SK-N-SH treated with all-trans-retinoic acid at 6 μM for 48 hours (cell line): Measurements from ENCODE around the gene CCDC183.

Experiments used
- ATAC-seq: fragments of 200-7000 bp; cut with Tn5 transposase; 3 replicates; pipeline ENCODE4 v1.9.1; 2020; ENCODE audit warnings: mild to moderate bottlenecking, moderate library complexity
- ARNTL ChIP-seq: fragments of 450-650 bp; formaldehyde crosslinking; IDR thresholded peaks from 2 replicates; pipeline ENCODE4 v1.5.0; 2020; ENCODE audit warnings: low read depth, mild to moderate bottlenecking, moderate library complexity, borderline replicate concordance
- BACH2 ChIP-seq: fragments of 250-450 bp; sonication (Bioruptor Pico); IDR thresholded peaks from 2 replicates; pipeline ENCODE4 v1.9.0; 2021; ENCODE audit warnings: mild to moderate bottlenecking, borderline replicate concordance
- CSDC2 ChIP-seq: fragments of 250-450 bp; sonication (Bioruptor Pico); IDR thresholded peaks from 2 replicates; pipeline ENCODE4 v1.5.0; 2020; ENCODE audit warnings: mild to moderate bottlenecking, moderate library complexity
- CSRNP3 ChIP-seq: fragments of 250-450 bp; sonication (Bioruptor Pico); IDR thresholded peaks from 2 replicates; pipeline ENCODE4 v1.5.1; 2021; ENCODE audit warnings: mild to moderate bottlenecking, moderate library complexity
- ESRRG ChIP-seq: fragments of 250-450 bp; sonication (Bioruptor Pico); IDR thresholded peaks from 2 replicates; pipeline ENCODE4 v1.6.1; 2021; ENCODE audit warnings: mild to moderate bottlenecking
- GLIS3 ChIP-seq: fragments of 250-450 bp; sonication (Bioruptor Pico); IDR thresholded peaks from 2 replicates; pipeline ENCODE4 v1.5.0; 2020; ENCODE audit warnings: mild to moderate bottlenecking, moderate library complexity
- ISL1 ChIP-seq: fragments of 250-450 bp; sonication (Bioruptor Pico); IDR thresholded peaks from 2 replicates; pipeline ENCODE4 v2.1.2; 2022; ENCODE audit warnings: mild to moderate bottlenecking, moderate library complexity
- OSR1 ChIP-seq: fragments of 250-450 bp; sonication (Bioruptor Pico); IDR thresholded peaks from 2 replicates; pipeline ENCODE4 v1.8.0; 2022; ENCODE audit warnings: moderate library complexity, mild to moderate bottlenecking, inconsistent platforms
- PPARA ChIP-seq: fragments of 250-450 bp; sonication (Bioruptor Pico); IDR thresholded peaks from 2 replicates; pipeline ENCODE4 v1.5.0; 2020; ENCODE audit warnings: mild to moderate bottlenecking, borderline replicate concordance
- RARB ChIP-seq: fragments of 250-450 bp; sonication (Bioruptor Pico); IDR thresholded peaks from 2 replicates; pipeline ENCODE4 v1.8.0; 2021; ENCODE audit warnings: mild to moderate bottlenecking, moderate library complexity
- SNAI2 ChIP-seq: fragments of 250-450 bp; sonication (Bioruptor Pico); IDR thresholded peaks from 2 replicates; pipeline ENCODE4 v1.5.0; 2020; ENCODE audit warnings: mild to moderate bottlenecking, moderate library complexity
- TCF4 ChIP-seq: fragments of 250-450 bp; sonication (Bioruptor Pico); IDR thresholded peaks from 2 replicates; pipeline ENCODE4 v1.8.0; 2021; ENCODE audit warnings: mild to moderate bottlenecking, moderate library complexity, borderline replicate concordance
- TOX ChIP-seq: fragments of 250-450 bp; sonication (Bioruptor Pico); IDR thresholded peaks from 2 replicates; pipeline ENCODE4 v1.8.0; 2021; ENCODE audit warnings: mild to moderate bottlenecking, moderate library complexity, borderline replicate concordance
- TSHZ2 ChIP-seq: fragments of 250-450 bp; sonication (Bioruptor Pico); IDR thresholded peaks from 2 replicates; pipeline ENCODE4 v1.5.0; 2020; ENCODE audit warnings: mild to moderate bottlenecking, moderate library complexity
- ZC3H10 ChIP-seq: fragments of 250-450 bp; sonication (Bioruptor Pico); IDR thresholded peaks from 2 replicates; pipeline ENCODE4 v1.5.1; 2021; ENCODE audit warnings: mild to moderate bottlenecking, moderate library complexity
- ZFP3 ChIP-seq: fragments of 250-450 bp; sonication (Bioruptor Pico); IDR thresholded peaks from 2 replicates; pipeline ENCODE4 v1.5.0; 2020; ENCODE audit warnings: mild to moderate bottlenecking, moderate library complexity
- ZFP30 ChIP-seq: fragments of 450-650 bp; formaldehyde crosslinking; IDR thresholded peaks from 2 replicates; pipeline ENCODE4 v1.5.0; 2022; ENCODE audit warnings: mild to moderate bottlenecking, moderate library complexity
- ZNF565 ChIP-seq: fragments of 450-650 bp; formaldehyde crosslinking; conservative IDR thresholded peaks from 2 replicates; pipeline ENCODE4 v1.5.0; 2020; ENCODE audit warnings: low read depth, mild to moderate bottlenecking, moderate library complexity
- ZNF70 ChIP-seq: fragments of 450-650 bp; formaldehyde crosslinking; IDR thresholded peaks from 2 replicates; pipeline ENCODE4 v1.5.0; 2020; ENCODE audit warnings: mild to moderate bottlenecking, moderate library complexity
- ZNF8 ChIP-seq: fragments of 450-650 bp; formaldehyde crosslinking; IDR thresholded peaks from 2 replicates; pipeline ENCODE4 v1.5.0; 2020; ENCODE audit warnings: mild to moderate bottlenecking, moderate library complexity
- TF ChIP-seq, protein P1 (sequence below): fragments of 250-450 bp; sonication (Bioruptor Pico); IDR thresholded peaks from 2 replicates; pipeline ENCODE4 v1.5.1; 2020; ENCODE audit warnings: low read depth, mild to moderate bottlenecking, moderate library complexity
- TF ChIP-seq, protein P2 (sequence below): fragments of 250-450 bp; sonication (Bioruptor Pico); IDR thresholded peaks from 2 replicates; pipeline ENCODE4 v1.8.0; 2020; ENCODE audit warnings: mild to moderate bottlenecking, moderate library complexity, borderline replicate concordance

Gene CCDC183

DNA sequence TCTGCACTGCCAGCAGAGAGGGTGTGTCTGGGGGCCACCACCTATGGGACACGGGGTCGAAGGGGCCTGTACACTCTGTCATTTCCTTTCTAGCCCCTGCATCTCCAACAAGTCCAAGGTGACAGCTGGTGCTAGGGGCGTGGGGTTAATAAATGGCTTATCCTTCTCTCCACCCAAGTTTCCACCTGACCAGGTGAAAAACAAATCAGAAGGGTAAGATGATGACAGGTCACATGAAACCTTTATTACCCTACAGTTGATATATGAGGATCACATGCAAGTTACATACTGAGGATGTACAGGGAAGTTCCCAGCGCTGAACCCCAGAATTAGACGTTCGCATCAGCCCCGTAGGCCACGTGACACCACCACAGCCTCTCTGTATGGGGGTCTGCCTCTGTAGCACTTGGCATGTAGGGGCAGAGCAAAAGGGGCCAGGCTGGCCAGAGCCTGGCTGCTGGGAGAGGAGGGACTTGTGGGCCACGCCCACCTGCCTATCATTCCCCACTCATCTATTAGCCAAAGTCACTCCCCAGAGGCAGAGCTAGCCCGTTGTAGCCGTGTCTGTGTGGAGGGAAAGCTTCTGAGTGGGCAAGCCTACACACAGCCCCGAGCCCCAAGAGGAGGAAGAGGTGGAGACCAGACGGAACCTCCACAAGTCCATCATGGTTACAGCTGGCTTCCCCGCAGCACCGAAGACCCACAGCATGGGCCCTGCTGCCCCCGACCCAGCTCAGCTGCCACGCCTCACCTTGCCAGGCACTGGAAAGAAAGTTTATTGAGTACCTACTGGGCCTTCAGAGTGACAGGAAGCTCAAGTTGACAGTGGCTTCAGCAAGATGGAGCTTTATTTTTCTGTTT is 2.8 kb upstream of the CCDC183 start:
- TF ChIP-seq RARB (CRISPR knock-in tag) (no peak), ARNTL (CRISPR knock-in tag) (no peak), TOX (CRISPR knock-in tag) (no peak), ZNF70 (CRISPR knock-in tag) (no peak), ZNF8 (CRISPR knock-in tag) (no peak), ISL1 (CRISPR knock-in tag) (no peak), OSR1 (CRISPR knock-in tag) (no peak), BACH2 (CRISPR knock-in tag) (no peak), SNAI2 (CRISPR knock-in tag) (no peak), TCF4 (CRISPR knock-in tag) (no peak), ZFP30 (CRISPR knock-in tag) (no peak), CSDC2 (CRISPR knock-in tag) (no peak), ESRRG (no peak), ZC3H10 (no peak)
- ATAC-seq: no peak

DNA sequence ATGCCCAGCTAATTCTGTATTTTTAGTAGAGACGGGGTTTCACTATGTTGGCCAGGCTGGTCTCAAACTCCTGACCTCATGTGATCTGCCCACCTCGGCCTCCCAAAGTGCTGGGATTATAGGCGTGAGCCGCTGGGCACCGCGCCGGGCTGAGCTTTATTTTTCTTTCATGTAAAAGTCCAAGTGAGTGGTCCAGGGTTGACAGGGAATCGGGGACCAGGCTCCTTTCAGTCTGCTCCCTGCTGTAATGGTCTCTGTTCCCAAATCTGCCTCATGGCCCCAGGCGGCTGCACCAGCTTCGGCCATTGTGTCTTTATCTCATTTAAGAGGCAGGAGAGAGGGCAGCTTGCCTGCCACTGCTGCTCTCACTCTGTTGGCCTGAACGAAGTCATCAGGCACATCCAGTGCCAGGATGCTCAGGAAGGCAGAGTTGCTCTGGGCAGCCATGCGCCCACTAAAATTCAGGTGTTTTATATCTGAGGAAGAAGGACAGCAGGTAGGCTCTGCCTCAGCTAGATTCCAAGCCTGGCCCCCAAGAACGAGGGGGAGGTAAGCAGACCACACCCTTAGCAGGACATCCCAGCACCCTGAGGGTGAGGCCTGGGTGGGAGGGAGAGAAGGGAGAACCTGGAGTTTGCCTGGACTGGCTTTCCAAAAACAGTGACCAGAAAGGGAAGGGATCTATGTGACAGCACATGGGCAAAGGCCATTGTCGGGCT is 1.7 kb upstream of the CCDC183 start:
- no peak for ATAC-seq
- no peak for TF ChIP-seq ZFP30 (CRISPR knock-in tag)
- no peak for TF ChIP-seq RARB (CRISPR knock-in tag)
- no peak for TF ChIP-seq ZNF565 (CRISPR knock-in tag)
- no peak for TF ChIP-seq TCF4 (CRISPR knock-in tag)
- TF ChIP-seq GLIS3 (CRISPR knock-in tag): no peak
- TF ChIP-seq SNAI2 (CRISPR knock-in tag): no peak

DNA sequence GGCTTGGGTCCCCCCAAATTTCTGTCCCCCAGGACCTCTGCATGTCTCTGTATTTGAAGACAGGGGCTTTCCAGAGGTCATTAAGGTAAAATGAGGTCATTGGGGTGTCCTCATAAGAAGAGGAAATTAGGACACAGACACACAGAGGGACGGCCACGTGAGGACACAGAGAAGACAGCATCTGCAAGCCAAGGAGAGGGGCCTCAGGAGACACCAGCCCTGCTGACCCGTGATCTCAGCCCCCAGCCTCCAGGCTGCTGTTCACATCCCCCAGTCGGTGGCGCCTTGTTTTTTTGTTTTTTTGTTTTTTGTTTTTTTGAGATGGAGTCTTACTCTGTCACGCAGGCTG is 1.2 kb upstream of the CCDC183 start:
- no peak for ATAC-seq
- TF ChIP-seq TSHZ2 (CRISPR knock-in tag) (no peak), ZNF565 (CRISPR knock-in tag) (no peak), PPARA (CRISPR knock-in tag) (no peak), CSRNP3 (no peak), ZC3H10 (no peak), ESRRG (no peak), ZFP30 (CRISPR knock-in tag) (no peak), ZFP3 (no peak), CSDC2 (CRISPR knock-in tag) (no peak), TOX (CRISPR knock-in tag) (no peak), OSR1 (CRISPR knock-in tag) (no peak), TCF4 (CRISPR knock-in tag) (no peak), GLIS3 (CRISPR knock-in tag) (no peak), RARB (CRISPR knock-in tag) (no peak), ZNF70 (CRISPR knock-in tag) (no peak), ISL1 (CRISPR knock-in tag) (no peak)
- TF ChIP-seq, protein P1, sequence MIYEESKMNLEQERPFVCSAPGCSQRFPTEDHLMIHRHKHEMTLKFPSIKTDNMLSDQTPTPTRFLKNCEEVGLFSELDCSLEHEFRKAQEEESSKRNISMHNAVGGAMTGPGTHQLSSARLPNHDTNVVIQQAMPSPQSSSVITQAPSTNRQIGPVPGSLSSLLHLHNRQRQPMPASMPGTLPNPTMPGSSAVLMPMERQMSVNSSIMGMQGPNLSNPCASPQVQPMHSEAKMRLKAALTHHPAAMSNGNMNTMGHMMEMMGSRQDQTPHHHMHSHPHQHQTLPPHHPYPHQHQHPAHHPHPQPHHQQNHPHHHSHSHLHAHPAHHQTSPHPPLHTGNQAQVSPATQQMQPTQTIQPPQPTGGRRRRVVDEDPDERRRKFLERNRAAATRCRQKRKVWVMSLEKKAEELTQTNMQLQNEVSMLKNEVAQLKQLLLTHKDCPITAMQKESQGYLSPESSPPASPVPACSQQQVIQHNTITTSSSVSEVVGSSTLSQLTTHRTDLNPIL (CRISPR knock-in tag): no peak
- TF ChIP-seq, protein P2, sequence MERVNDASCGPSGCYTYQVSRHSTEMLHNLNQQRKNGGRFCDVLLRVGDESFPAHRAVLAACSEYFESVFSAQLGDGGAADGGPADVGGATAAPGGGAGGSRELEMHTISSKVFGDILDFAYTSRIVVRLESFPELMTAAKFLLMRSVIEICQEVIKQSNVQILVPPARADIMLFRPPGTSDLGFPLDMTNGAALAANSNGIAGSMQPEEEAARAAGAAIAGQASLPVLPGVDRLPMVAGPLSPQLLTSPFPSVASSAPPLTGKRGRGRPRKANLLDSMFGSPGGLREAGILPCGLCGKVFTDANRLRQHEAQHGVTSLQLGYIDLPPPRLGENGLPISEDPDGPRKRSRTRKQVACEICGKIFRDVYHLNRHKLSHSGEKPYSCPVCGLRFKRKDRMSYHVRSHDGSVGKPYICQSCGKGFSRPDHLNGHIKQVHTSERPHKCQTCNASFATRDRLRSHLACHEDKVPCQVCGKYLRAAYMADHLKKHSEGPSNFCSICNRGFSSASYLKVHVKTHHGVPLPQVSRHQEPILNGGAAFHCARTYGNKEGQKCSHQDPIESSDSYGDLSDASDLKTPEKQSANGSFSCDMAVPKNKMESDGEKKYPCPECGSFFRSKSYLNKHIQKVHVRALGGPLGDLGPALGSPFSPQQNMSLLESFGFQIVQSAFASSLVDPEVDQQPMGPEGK (CRISPR knock-in tag): no peak
